IPS DF 4.7 (cell line): Measurements from ENCODE around the gene COLEC12.
"Not testable (repeated sequence)": the region's sequence is repeated elsewhere in the genome, so short reads cannot be mapped to it uniquely, and the experiment has no call there.

Experiments used
- DNase-seq: peaks from one replicate; pipeline ENCODE4 v3.0.0-alpha.2; 2013; ENCODE audit warnings: low spot score; ENCODE audit errors: extremely low read depth

The COLEC12 gene

DNA sequence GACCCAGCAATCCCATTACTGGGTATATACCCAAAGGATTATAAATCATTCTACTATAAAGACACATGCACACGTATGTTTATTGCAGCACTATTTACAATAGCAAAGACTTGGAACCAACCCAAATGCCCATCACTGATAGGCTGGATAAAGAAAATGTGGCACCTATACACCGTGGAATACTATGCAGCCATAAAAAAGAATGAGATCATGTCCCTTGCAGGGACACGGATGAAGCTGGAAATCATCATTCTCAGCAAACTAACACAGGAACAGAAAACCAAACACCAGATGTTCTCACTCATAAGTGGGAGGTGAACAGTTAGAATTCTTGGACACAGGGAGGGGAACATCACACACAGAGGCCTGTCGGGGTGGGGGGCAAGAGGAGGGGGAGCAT, 210.5 kb downstream of the COLEC12 start:
- not testable (repeated sequence) for DNase-seq

DNA sequence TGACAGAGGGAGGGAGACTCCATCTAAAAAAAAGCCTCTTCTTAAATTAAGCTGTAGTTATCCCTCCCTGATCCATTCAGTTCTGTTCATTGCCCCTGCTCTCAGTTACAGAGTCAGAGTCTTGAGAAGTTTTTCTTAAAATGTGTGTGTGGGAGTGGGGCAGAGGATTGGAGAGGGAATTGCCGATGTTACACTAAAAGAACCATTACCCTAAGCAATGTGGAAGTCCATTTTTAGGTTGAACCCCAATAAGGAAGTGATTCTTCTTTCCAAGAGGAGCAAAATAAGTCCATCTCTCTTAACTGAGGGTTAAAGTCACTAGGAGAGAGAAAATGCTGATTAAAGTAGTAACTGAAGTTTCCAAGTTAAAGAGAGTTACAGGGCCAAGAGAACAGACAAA, 211.5 kb downstream of the COLEC12 start:
- no peak for DNase-seq

- no peak for DNase-seq
Measured at GRCh38 chr18:286515-287310, 213.8 kb downstream of the COLEC12 start.

DNA sequence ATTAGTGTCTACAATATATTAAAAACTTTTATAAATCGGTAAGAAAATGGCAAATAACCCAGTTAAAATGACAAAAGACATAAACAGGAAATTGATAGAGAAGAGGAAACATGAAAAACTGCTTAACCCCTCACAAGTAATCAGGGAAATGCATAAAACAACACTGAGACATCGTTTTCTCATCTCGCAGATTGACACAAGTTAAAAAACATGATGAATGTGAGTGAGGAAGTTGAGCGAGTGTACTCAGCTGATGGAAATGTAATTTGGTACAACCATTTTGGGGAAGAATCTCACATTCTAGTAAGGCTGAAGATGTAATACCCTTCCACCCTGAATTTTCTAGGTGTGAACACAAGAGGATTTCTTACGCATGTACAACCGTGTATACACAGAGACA, 214.7 kb downstream of the COLEC12 start:
- DNase-seq, result no peak

DNA sequence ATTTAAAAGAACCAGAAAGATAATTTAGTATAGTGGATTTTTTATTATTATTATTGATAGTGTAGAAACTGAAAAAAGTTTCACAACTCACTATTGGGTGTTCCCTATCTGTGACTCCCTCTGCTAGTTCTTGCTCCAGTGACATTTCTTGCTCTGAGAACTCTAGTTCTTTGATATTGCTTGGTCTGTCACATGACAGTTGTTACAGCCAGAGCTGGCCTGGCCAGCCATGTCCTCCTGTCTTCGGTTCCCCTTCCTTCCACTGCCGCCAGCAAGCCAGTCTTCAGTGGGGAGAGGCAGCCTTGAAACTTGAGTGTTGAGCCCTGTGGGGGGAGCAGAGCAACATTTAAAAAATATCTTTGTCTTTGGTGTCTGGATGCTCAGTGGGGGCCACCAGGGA, 225.0 kb downstream of the COLEC12 start:
- DNase-seq, result no peak

- no peak for DNase-seq
Measured at GRCh38 chr18:274313-274712, 226.2 kb downstream of the COLEC12 start.

DNA sequence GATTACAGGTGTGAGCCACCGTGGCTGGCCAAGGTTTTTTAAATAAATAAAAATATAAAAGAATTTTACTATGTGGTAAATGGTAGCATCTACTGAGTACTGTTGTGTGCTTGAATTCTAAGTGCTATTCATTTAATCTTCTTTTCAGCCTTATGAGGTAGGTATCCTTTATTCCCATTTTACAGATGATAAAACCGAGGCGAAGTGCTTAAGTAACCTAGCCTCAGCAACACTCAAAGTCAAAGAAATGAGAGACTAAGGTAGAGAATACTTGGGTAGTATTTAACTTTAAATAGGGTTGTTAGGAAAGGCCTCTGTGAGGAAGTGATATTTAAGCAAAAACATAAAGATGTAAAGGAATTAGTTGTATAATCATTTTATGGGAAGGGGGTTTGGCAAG, 227.0 kb downstream of the COLEC12 start:
- no peak for DNase-seq

DNA sequence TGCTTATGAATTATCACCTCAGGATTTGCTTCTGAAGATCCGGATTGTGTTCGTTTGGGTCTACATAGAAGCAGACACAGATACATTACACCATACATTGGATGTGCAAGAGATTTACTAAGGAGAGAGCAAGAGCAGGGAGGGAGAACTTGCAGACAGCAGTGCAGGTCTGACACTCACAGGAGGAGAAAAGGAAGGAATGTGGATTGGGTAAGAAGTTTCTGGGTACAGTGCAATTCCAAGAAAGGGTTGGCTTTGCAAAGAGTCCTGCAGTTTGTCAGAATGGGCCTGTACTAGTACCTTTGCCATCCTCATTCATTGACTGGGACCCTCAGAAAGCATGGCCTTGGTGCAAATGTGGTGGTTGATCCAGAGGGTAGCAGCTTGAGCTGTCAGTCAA, 227.9 kb downstream of the COLEC12 start:
- DNase-seq, result no peak

DNA sequence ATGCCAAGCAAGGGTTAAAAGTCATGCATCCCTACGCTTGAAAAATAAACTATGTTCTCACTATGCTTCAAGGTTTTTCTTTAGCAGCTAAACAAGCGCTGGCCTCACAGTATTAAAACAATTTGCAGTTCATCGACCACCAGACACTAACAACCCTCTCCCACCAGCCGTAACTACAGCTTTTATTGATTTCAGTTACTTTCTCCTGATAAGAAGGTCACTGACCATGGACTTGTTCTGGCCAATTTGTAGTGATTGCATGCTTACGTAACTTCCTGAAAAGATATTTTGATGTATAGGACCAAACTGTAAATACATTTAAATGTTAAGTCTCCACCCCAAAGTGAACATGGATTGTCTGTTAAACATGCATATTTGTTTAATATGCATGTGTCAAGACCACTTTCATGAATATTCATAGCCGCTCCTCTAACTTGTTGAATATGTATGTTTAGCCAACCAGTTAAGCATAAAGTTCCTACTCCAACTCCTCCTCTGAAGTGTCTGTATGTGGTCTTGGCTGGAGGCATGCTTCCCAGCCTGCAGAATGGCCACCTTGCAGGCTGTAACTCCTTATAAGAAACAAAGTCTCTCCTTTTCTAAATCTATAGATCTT, 230.9 kb downstream of the COLEC12 start:
- DNase-seq, result no peak

DNA sequence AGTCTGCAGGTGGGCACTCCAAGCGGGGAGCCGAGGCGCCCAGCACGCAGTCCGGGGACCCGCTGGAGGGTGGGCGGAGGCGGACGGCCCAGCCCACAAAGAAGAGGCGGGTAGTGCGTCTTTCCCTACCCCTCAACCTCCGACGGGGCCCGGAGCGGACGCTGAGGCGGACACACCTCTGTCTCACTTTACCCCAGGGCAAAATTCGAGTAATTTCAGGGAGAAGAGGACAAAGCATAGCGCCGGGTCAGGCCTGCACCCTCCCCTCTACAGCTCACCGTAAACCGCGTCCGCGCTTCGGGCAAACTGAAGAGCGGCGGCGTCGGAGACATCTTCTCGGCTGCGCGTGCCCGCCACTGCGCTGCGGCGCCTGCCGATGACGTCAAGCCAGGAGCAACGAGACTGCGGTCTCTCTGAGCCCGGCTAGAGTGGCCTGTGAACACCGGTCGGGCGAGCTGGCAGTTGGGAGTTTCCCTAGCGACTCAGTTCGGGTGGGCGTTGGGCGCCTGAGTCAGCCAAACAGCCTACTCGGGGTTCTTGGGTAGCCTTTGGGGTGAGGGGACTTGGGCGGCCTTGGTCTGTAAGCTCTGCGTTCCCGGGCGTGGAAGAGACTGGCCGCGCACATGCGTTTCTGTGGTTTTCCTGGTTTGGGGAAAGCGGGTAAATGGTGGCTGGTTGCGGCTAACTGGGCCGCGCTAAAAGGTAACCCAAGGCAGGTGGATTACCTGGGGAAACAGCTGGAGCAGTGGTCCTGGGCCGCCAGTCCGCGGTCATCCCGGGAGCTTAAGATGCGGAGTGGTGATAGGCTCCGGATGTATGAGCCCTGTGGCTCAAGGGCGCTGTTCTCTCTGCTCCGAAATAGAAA, 232.6 kb downstream of the COLEC12 start, which contains the start of gene THOC1:
Gene THOC1, minus strand, starts transcription at position 360 of the 865 bp plus-strand sequence. Its CDS starts 28 bp downstream, at position 332.
- peak; percentile 85 for DNase-seq

DNA sequence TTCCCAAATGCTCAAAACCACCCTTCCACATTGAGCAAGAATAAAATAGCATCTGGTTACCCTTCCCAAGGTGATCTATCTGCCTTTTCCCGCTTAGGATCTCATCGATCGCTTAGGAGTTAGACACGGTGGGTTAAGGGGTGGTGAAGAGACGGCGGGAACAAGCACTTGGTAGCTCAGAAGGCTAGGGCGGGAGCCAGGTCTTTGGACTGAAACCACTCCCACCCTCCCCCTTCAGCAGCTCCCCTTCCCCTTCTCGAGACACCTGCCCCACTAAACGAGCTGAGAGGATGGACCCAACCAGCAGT, 233.2 kb downstream of the COLEC12 start:
- peak; percentile 25 for DNase-seq
